SH-SY5Y (cell line): ENCODE results near the gene GMIP.

Experiments used
- GATA2 ChIP-seq: IDR thresholded peaks from 2 replicates; pipeline ENCODE4 v1.6.1; 2011; ENCODE audit warnings: mild to moderate bottlenecking, low read depth, low read length
- GATA3 ChIP-seq: IDR thresholded peaks from 2 replicates; pipeline ENCODE4 v1.6.1; 2011; ENCODE audit warnings: low read depth, mild to moderate bottlenecking, low read length, moderate library complexity

DNA sequence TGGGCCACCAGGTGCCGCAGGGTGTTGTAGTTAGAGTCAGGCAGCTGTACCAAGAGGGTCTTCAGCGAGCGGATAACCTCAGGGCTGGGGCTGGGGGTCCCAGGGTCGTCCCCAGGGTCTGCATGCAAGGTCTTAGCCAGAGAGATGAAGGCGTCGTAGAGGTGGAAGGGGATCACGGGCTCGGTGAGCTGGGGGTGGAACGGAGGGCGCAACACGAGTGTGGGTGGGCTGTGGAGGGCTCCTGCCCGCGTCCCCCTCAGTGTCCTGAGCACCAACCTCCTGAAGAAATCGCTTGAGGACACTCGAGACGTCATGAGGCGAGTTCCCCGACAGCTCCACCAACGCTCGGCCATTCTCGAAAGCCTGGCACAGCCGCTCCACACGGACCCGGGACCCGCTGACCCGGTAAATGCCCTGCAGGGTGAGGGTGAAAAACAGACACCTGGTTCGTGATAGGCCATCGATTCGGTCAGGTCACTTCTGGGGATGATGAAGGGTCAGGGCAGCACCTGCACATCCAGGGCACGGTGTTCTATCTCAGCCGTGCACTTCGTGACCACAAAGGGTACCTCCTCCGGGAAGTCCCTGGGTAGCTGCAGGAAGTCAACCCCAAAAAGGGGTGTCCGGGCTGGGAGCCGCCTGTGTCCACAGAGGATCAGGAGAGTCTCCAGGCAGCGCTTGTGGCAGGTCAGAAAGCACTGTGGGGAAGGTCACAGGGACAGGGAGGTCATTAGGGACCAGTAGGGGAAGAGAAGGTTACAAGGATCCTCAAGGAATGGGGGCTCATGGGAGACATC lies 8.7 kb downstream of the GMIP start:
- TF ChIP-seq GATA2 (no peak), GATA3 (no peak)
